Measurements from ENCODE around the gene SYNGAP1. TPM values are rescaled to one million over a fixed set of nuclear protein-coding genes. Genes with fewer than 3 reads are reported as not detected.

SYNGAP1 gene
- total and polyA plus RNA-seq, 2 experiments from 2014 or later: 13.9 to 45.0 TPM

GRCh38 chr6:33375143-33375671, 44.7 kb upstream of the SYNGAP1 start:
- Mint-ChIP-seq H3K9me3 (no peaks in the 10 kb centered on the region), H3K36me3 (ENCODE audit: low read depth) (no peaks in the 10 kb centered on the region), H3K4me1 (peaks cover 31% of the 10 kb centered on the region), H3K4me3 (no peak overlapping the region), H3K27ac (peak overlapping the region; percentile 48; the same call in 1 of the 2 replicates), H3K27me3 (ENCODE audit: insufficient read depth, low read depth, poor library complexity) (peaks cover 9% of the 10 kb centered on the region)
- Histone ChIP-seq H3K79me2 (replicated peaks; ENCODE audit: insufficient read depth) (no peaks in the 10 kb centered on the region), H3K4me3 (no peak overlapping the region), H3F3A (replicated peaks; ENCODE audit: low read depth) (0 out of 2 replicates have a peak, but pooled peaks cover 3% of the 10 kb centered on the region), H3K9me2 (ENCODE audit: insufficient read depth) (no peaks in the 10 kb centered on the region), H3K27ac (ENCODE audit: low read depth) (peak overlapping the region; percentile 78), H2AFZ (peak overlapping the region; percentile 95; the same call in 1 of the 2 replicates), H3K4me2 (0 out of 2 replicates have a peak overlapping the region, but pooled peaks have one; percentile 32), H3K27me3 (ENCODE audit: insufficient read depth) (no peaks in the 10 kb centered on the region), H4K20me1 (replicated peaks; ENCODE audit: insufficient read depth) (no peaks in the 10 kb centered on the region), H3K36me3 (ENCODE audit: insufficient read depth) (no peaks in the 10 kb centered on the region), H3K4me1 (ENCODE audit: insufficient read depth) (peaks cover 27% of the 10 kb centered on the region)
- ATAC-seq: no peak
- TF ChIP-seq CTCF (conservative IDR thresholded peaks at IDR 0.05; ENCODE audit: low read depth in 2 of 2): no peak
- TF ChIP-seq ZNF462 (CRISPR knock-in tag; IDR thresholded peaks at IDR 0.05): no peak
- TF ChIP-seq CREB1 (CRISPR knock-in tag; IDR thresholded peaks at IDR 0.05; ENCODE audit: low read depth): no peak
- TF ChIP-seq EZH2 (IDR thresholded peaks at IDR 0.05; ENCODE audit: low read depth, unreplicated experiment): no peak
- no peak for TF ChIP-seq JUNB (IDR thresholded peaks at IDR 0.05; ENCODE audit: unreplicated experiment)
- TF ChIP-seq REST (IDR thresholded peaks at IDR 0.05; ENCODE audit: unreplicated experiment): no peak
- TF ChIP-seq EZH2phosphoT487 (IDR thresholded peaks at IDR 0.05; ENCODE audit: unreplicated experiment): no peak
- TF ChIP-seq ZNF114 (CRISPR knock-in tag; IDR thresholded peaks at IDR 0.05): no peak
- no peak for TF ChIP-seq ETS1 (IDR thresholded peaks at IDR 0.05)
- no peak for TF ChIP-seq ZNF331 (CRISPR knock-in tag; IDR thresholded peaks at IDR 0.05; ENCODE audit: low read depth)
- no peak for TF ChIP-seq POLR2AphosphoS5 (IDR thresholded peaks at IDR 0.05; ENCODE audit: low read depth)
- TF ChIP-seq STAT1 (IDR thresholded peaks at IDR 0.05; ENCODE audit: unreplicated experiment): no peak
- no peak for TF ChIP-seq NANOG (IDR thresholded peaks at IDR 0.05; ENCODE audit: borderline replicate concordance)
- no peak for DNase-seq (ENCODE audit: low spot score)

Measured in GM23338 (cell line).